Sigmoid colon (tissue), 4 donors: ENCODE results near the gene SLC6A4.

Source experiments
- EP300 ChIP-seq, 4 donors: sonication (generic); formaldehyde crosslinking; IDR thresholded peaks; one replicate each; pipeline ENCODE4 v1.6.1; 2017; ENCODE audit warnings: antibody characterized with exemption in 4 of 4
- POLR2A ChIP-seq, 2 donors: fragments of 450-650 bp; IDR thresholded peaks; one replicate each; pipeline ENCODE4 v1.6.1; 2016; ENCODE audit warnings: antibody characterized with exemption in 2 of 2, mild to moderate bottlenecking in 2 of 2, moderate library complexity in 2 of 2
- POLR2AphosphoS5 ChIP-seq, 4 donors: sonication (generic); formaldehyde crosslinking; IDR thresholded peaks; one replicate each; pipeline ENCODE4 v1.6.1; 2017; ENCODE audit warnings: antibody characterized with exemption in 4 of 4
- TF ChIP-seq, protein P1 (sequence below), 4 experiments: fragments of 450-650 bp in 3 of 4; fragments of 200-600 bp in 1 of 4; IDR thresholded peaks; one replicate each; pipeline ENCODE4 v1.5.1; 2016 to 2019; ENCODE audit warnings: antibody characterized with exemption in 4 of 4, mild to moderate bottlenecking in 3 of 4, moderate library complexity in 2 of 4

DNA sequence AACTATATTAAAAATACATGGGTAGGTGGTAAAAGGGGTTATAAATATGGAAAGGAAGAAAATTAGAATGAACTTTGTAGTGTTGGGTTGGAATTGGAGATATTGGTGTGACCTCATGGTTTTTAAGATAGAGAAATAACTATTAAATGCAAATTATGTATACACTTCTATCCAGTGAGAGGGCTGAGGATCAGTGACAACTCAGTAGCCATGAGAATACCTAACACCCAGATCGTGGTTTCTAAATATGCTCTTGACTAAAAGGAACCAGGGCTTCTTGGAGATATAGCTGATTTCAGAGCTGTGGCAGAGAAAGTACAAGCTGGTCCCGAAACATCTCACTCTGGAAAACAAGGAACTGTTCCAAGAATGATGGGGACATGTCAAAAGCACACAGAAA is 44.4 kb downstream of the SLC6A4 start:
- TF ChIP-seq, protein P1, sequence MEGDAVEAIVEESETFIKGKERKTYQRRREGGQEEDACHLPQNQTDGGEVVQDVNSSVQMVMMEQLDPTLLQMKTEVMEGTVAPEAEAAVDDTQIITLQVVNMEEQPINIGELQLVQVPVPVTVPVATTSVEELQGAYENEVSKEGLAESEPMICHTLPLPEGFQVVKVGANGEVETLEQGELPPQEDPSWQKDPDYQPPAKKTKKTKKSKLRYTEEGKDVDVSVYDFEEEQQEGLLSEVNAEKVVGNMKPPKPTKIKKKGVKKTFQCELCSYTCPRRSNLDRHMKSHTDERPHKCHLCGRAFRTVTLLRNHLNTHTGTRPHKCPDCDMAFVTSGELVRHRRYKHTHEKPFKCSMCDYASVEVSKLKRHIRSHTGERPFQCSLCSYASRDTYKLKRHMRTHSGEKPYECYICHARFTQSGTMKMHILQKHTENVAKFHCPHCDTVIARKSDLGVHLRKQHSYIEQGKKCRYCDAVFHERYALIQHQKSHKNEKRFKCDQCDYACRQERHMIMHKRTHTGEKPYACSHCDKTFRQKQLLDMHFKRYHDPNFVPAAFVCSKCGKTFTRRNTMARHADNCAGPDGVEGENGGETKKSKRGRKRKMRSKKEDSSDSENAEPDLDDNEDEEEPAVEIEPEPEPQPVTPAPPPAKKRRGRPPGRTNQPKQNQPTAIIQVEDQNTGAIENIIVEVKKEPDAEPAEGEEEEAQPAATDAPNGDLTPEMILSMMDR (IDR thresholded peaks at IDR 0.05) = no peak
- no peak for TF ChIP-seq POLR2A (IDR thresholded peaks at IDR 0.05)
- no peak for TF ChIP-seq POLR2AphosphoS5 (IDR thresholded peaks at IDR 0.05)
- no peak for TF ChIP-seq EP300 (IDR thresholded peaks at IDR 0.05)
